ENCODE results near the gene SLC25A33.

Gene SLC25A33

DNA sequence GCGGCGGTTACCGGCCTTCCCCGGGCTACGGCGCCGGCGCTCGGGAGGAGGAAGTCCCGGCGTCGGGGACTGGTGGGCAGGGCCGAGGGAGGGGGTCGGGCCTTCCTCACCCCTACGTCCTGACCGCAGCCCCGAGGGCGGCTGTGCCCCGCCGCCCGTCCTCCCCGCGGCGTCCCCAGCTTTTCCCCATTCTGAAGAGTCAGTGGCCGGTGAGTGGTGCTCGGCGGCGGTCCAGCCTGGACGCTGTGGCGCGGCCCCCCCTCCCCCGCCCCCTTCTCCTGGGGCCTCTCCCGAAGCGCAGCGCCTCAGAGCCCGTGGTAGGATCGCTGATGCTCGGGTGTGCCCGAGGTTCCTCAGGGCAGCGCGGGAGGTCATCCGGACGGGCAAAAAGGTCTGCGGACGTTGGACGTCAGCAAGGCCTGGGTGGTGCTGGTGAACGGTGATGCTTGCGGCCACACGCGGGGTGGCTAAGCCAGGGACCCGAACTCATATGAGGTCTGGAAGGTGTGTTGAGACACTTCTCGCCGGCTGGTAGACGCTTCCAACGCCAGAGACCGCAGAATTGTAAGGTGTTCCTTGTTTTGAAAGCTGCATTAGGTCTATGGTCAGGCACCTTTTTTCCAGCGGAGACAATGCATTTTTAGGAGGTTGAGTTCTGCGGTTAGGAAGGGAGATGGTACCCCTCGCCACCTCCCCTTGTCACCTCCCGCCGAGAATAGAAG lies 725 bp downstream of the SLC25A33 start:
- Histone ChIP-seq H3K4me3 (peak overlapping the region; percentile 94), H3K27ac (peak overlapping the region; percentile 84 to 86)
- peak; percentile 78 for DNase-seq (ENCODE audit: low spot score)
- TF ChIP-seq, protein P1, sequence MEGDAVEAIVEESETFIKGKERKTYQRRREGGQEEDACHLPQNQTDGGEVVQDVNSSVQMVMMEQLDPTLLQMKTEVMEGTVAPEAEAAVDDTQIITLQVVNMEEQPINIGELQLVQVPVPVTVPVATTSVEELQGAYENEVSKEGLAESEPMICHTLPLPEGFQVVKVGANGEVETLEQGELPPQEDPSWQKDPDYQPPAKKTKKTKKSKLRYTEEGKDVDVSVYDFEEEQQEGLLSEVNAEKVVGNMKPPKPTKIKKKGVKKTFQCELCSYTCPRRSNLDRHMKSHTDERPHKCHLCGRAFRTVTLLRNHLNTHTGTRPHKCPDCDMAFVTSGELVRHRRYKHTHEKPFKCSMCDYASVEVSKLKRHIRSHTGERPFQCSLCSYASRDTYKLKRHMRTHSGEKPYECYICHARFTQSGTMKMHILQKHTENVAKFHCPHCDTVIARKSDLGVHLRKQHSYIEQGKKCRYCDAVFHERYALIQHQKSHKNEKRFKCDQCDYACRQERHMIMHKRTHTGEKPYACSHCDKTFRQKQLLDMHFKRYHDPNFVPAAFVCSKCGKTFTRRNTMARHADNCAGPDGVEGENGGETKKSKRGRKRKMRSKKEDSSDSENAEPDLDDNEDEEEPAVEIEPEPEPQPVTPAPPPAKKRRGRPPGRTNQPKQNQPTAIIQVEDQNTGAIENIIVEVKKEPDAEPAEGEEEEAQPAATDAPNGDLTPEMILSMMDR (IDR thresholded peaks at IDR 0.05), result no peak

DNA sequence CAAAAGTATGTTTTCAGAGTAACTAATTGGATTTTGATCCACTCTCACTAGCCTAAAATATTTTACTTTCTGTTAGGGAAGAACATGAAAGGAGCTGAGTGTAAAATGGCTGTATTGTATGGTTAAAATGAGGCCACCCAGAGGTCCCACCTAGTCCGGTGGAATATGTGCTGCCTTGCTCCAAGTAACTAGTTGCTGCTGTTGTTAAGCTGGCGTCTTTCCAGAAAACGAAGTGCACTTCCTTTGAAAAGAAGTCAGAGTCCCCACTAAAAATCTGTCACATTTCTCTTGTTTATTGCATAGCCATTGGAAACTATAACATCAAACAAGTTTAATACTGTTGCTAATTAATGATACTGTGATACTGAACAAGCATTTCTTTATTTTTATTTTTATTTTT lies 3.2 kb downstream of the SLC25A33 start:
- TF ChIP-seq, protein P1 (IDR thresholded peaks at IDR 0.05), result no peak
- H3K27ac ChIP-seq, result no peak overlapping the region
- no peak for DNase-seq (ENCODE audit: low spot score)
- no peak overlapping the region for H3K4me3 ChIP-seq

DNA sequence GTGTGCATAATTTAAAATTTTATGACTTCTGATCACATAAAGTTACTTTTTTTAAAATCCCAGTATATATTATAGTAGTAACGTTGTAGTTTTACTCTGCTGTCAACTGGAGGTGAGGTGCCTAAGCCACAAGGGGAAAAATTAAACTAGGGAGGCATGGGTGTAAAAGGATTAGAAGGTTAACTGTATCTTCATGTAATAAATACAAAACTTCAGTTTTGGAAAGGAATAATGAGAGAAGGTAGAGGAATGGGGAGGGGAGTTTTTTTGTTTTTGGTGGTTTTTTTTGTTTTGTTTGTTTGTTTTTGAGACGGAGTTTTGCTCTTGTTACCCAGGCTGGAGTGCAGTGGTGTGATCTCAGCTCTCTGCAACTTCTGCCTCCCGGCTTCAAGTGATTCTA lies 5.7 kb downstream of the SLC25A33 start:
- DNase-seq (ENCODE audit: low spot score), result no peak
- TF ChIP-seq, protein P1 (IDR thresholded peaks at IDR 0.05), result no peak
- H3K27ac ChIP-seq, result no peak overlapping the region
- H3K4me3 ChIP-seq, result no peak overlapping the region

DNA sequence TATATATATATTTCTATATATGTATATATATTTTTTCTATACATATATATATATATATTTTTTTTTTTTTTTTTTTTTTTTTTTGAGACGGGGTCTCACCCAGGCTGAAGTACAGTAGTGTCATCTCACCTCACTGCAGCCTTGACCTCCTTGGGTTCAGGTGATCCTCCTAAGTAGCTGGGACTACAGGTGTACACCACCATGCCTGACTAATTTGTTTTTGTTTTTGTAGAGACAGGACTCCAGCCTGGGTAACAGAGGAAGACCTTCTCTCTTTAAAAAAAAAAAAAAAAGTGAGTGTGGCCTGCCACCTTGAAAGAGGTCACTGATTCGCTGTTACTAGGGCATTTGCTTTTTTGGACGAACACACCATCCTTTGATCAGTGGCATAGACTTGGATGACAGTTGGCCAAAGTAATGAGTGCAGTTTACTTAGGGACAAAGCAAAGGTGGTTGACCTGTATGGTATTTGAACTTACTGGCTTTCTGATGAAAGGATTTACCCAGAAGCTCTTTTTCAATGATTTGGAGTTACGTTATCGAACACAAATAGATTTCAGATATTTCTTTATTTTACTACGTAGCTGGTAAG lies 10.8 kb downstream of the SLC25A33 start:
- Histone ChIP-seq H3K27ac (no peak overlapping the region), H3K4me3 (no peak overlapping the region)
- DNase-seq (ENCODE audit: low spot score), result no peak
- TF ChIP-seq, protein P1 (IDR thresholded peaks at IDR 0.05), result no peak

DNA sequence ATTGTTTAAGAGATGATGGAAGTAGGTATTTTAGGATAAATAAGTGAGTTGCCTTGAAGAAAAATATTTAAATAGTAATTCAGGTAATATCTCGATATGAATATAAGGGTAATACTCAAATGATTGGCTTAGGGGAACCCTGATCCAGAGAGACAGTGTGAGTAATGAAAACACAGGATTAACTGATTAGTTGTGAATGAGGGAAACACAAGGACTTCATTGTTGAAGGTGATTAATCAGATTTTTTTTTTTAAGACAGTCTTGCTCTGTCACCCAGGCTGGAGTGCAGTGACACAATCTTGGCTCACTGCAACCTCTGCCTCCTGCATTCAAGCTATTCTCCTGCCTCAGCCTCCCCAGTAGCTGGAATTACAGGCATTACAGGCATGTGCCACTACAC lies 12.7 kb downstream of the SLC25A33 start:
- no peak for DNase-seq (ENCODE audit: low spot score)
- TF ChIP-seq, protein P1 (IDR thresholded peaks at IDR 0.05), result no peak
- no peak overlapping the region for H3K27ac ChIP-seq
- H3K4me3 ChIP-seq, result no peak overlapping the region

DNA sequence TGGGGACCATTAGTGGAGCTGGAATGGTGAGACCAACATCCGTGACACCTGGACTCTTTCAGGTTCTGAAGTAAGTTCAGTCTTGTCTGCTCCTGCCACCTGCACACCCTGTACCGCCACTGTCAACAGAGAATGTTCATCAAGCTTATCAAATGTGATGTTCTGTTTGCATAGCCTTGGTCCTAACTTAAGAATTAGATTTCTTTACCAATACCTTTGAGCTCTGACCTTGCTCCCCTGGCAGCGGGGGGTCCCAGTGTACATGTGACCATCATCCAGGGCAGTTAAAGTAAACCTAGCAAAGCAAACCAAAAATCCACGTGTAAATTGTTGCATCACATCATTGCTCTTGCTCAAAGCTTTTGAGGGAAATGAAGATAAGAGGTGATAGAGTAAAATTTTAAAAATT lies 14.5 kb downstream of the SLC25A33 start:
- DNase-seq (ENCODE audit: low spot score), result no peak
- Histone ChIP-seq H3K27ac (no peak overlapping the region), H3K4me3 (no peak overlapping the region)
- TF ChIP-seq, protein P1 (IDR thresholded peaks at IDR 0.05), result no peak

DNA sequence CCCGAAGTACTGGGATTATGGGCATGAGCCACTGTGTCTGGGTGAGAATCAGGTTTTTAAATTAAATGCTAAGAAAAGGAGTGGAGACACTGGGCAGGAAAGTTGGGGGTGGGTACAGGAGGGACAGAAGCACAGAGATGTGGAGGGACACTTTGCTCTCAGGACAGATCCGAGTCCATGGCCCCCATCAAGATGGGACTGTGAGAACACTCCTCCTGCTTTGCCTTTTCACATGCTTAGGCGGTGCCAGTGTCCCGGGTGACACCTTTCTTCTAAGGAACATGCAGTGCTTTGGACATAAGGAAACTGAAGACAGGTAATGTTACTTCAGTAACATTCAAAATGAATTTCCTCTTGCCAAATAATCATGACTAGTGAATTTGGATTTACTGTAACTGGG lies 16.7 kb downstream of the SLC25A33 start:
- Histone ChIP-seq H3K4me3 (no peak overlapping the region), H3K27ac (peak overlapping the region; percentile 15 to 53)
- TF ChIP-seq, protein P1 (IDR thresholded peaks at IDR 0.05), result no peak
- no peak for DNase-seq (ENCODE audit: low spot score)
